Vagina (tissue), 2 donors: ENCODE data around the gene PCSK2. TPM values are rescaled to one million over a fixed set of nuclear protein-coding genes. Genes with fewer than 3 reads are reported as not detected.

Source experiments
- DNase-seq, 2 donors: peaks; one replicate each; pipeline ENCODE4 v3.0.0-alpha.2; 2017; ENCODE audit errors: extremely low spot score in 2 of 2
- H3K27ac ChIP-seq: fragments of 200-600 bp; sonication (generic); one replicate; pipeline ENCODE4 v1.5.1; 2019
- H3K27me3 ChIP-seq: fragments of 200-600 bp; sonication (generic); one replicate; pipeline ENCODE4 v1.5.1; 2019
- H3K36me3 ChIP-seq, 2 donors: fragments of 200-600 bp; sonication (generic); one replicate each; pipeline ENCODE4 v1.5.1; 2017 to 2019
- H3K4me1 ChIP-seq: fragments of 200-600 bp; sonication (generic); one replicate; pipeline ENCODE4 v1.5.1; 2019
- H3K4me3 ChIP-seq, 2 donors: fragments of 200-600 bp; sonication (generic); 1 replicate in 1 of 2; 2 replicates in 1 of 2; pipeline ENCODE4 v1.5.1; 2016 to 2019
- H3K9me3 ChIP-seq: fragments of 200-600 bp; sonication (generic); one replicate; pipeline ENCODE4 v1.5.1; 2019
- CTCF ChIP-seq, 3 experiments: fragments of 450-650 bp in 2 of 3; fragments of 200-600 bp in 1 of 3; sonication (generic) in 1 of 3; IDR thresholded peaks; one replicate each; pipeline ENCODE4 v1.5.1; 2017 to 2019; ENCODE audit warnings: antibody characterized with exemption in 3 of 3, mild to moderate bottlenecking in 2 of 3, moderate library complexity in 2 of 3
- POLR2A ChIP-seq, 2 donors: fragments of 450-650 bp; IDR thresholded peaks; one replicate each; pipeline ENCODE4 v1.6.1; 2017; ENCODE audit warnings: antibody characterized with exemption in 2 of 2, mild to moderate bottlenecking in 2 of 2, moderate library complexity in 2 of 2
- POLR2AphosphoS5 ChIP-seq, 2 donors: sonication (generic); formaldehyde crosslinking; IDR thresholded peaks; one replicate each; pipeline ENCODE4 v1.9.0; 2017; ENCODE audit warnings: antibody characterized with exemption in 2 of 2, mild to moderate bottlenecking in 2 of 2, low read depth in 1 of 2; ENCODE audit not compliant: insufficient read depth in 1 of 2
- intact Hi-C: fragments of 100-400 bp; cut with DNase I; formaldehyde crosslinking; loops from one replicate; pipeline ENCODE4 v1.15.1; 2023
- total RNA-seq: library from RNA; depleted of rRNA; stranded (reverse); fragments of >200 nt; gene quantifications from one replicate; pipeline ENCODE4 v1.2.3, GENCODE V29; 2016

Gene PCSK2
- total RNA-seq, 1 donor from 2014 or later: 0.98 TPM

- no peaks in the 10 kb centered on the region for H3K36me3 ChIP-seq
- intact Hi-C loops: no loop called here
- no peak for DNase-seq
Measured at GRCh38 chr20:17281478-17281877, 54.6 kb downstream of the PCSK2 start.

GRCh38 chr20:17282501-17282900 lies 55.7 kb downstream of the PCSK2 start:
- TF ChIP-seq CTCF (IDR thresholded peaks at IDR 0.05) (no peak), POLR2A (IDR thresholded peaks at IDR 0.05) (no peak), POLR2AphosphoS5 (IDR thresholded peaks at IDR 0.05; ENCODE audit: insufficient read depth in 1 of 2, low read depth in 1 of 2) (no peak)
- intact Hi-C loops: no loop called here
- no peak overlapping the region for H3K4me3 ChIP-seq
- DNase-seq: no peak
- no peak overlapping the region for H3K27ac ChIP-seq
- no peaks in the 10 kb centered on the region for H3K9me3 ChIP-seq
- H3K27me3 ChIP-seq: no peaks in the 10 kb centered on the region
- no peaks in the 10 kb centered on the region for H3K4me1 ChIP-seq
- H3K36me3 ChIP-seq: no peaks in the 10 kb centered on the region

More at GRCh38 chr20:17281478-17281877, 54.6 kb downstream of the PCSK2 start:
- no peaks in the 10 kb centered on the region for H3K9me3 ChIP-seq
- no peak for TF ChIP-seq POLR2A (IDR thresholded peaks at IDR 0.05)
- no peak for TF ChIP-seq CTCF (IDR thresholded peaks at IDR 0.05)
- no peak for TF ChIP-seq POLR2AphosphoS5 (IDR thresholded peaks at IDR 0.05; ENCODE audit: insufficient read depth in 1 of 2, low read depth in 1 of 2)
- no peak overlapping the region for H3K4me3 ChIP-seq
- H3K27me3 ChIP-seq: no peaks in the 10 kb centered on the region
- no peaks in the 10 kb centered on the region for H3K4me1 ChIP-seq
- H3K27ac ChIP-seq: no peak overlapping the region

- intact Hi-C loops: no loop called here
- H3K27me3 ChIP-seq: no peaks in the 10 kb centered on the region
- H3K27ac ChIP-seq: no peak overlapping the region
- no peaks in the 10 kb centered on the region for H3K36me3 ChIP-seq
- H3K4me1 ChIP-seq: no peaks in the 10 kb centered on the region
- no peak overlapping the region for H3K4me3 ChIP-seq
- no peak for DNase-seq
- no peak for TF ChIP-seq POLR2AphosphoS5 (IDR thresholded peaks at IDR 0.05; ENCODE audit: insufficient read depth in 1 of 2, low read depth in 1 of 2)
- no peak for TF ChIP-seq POLR2A (IDR thresholded peaks at IDR 0.05)
- TF ChIP-seq CTCF (IDR thresholded peaks at IDR 0.05): no peak
- H3K9me3 ChIP-seq: no peaks in the 10 kb centered on the region
Measured at GRCh38 chr20:17287503-17287902, 60.7 kb downstream of the PCSK2 start.

GRCh38 chr20:17287998-17288397 lies 61.2 kb downstream of the PCSK2 start:
- Histone ChIP-seq H3K36me3 (no peaks in the 10 kb centered on the region), H3K9me3 (no peaks in the 10 kb centered on the region), H3K4me3 (no peak overlapping the region), H3K27me3 (no peaks in the 10 kb centered on the region), H3K4me1 (no peaks in the 10 kb centered on the region), H3K27ac (no peak overlapping the region)
- TF ChIP-seq POLR2AphosphoS5 (IDR thresholded peaks at IDR 0.05; ENCODE audit: insufficient read depth in 1 of 2, low read depth in 1 of 2): no peak
- no peak for TF ChIP-seq POLR2A (IDR thresholded peaks at IDR 0.05)
- TF ChIP-seq CTCF (IDR thresholded peaks at IDR 0.05): no peak
- no peak for DNase-seq
- intact Hi-C loops: no loop called here

- DNase-seq: no peak
- TF ChIP-seq POLR2A (IDR thresholded peaks at IDR 0.05) (no peak), CTCF (IDR thresholded peaks at IDR 0.05) (no peak), POLR2AphosphoS5 (IDR thresholded peaks at IDR 0.05; ENCODE audit: insufficient read depth in 1 of 2, low read depth in 1 of 2) (no peak)
- intact Hi-C loops: no loop called here
- Histone ChIP-seq H3K9me3 (no peaks in the 10 kb centered on the region), H3K4me3 (no peak overlapping the region), H3K4me1 (no peaks in the 10 kb centered on the region), H3K27me3 (no peaks in the 10 kb centered on the region), H3K36me3 (no peaks in the 10 kb centered on the region), H3K27ac (no peak overlapping the region)
Measured at GRCh38 chr20:17295151-17295726, 68.4 kb downstream of the PCSK2 start.
